HG03280 (cell line): ENCODE measurements around the gene FBXO3.
"Not testable (repeated sequence)": the region's sequence is repeated elsewhere in the genome, so short reads cannot be mapped to it uniquely, and the experiment has no call there.

ENCODE experiments used
- ATAC-seq: cut with Tn5 transposase; IDR thresholded peaks from one replicate; pipeline ENCODE4 v1.9.1; 2021; ENCODE audit warnings: mild to moderate bottlenecking, moderate library complexity; ENCODE audit not compliant: unreplicated experiment

The FBXO3 gene, protein sequence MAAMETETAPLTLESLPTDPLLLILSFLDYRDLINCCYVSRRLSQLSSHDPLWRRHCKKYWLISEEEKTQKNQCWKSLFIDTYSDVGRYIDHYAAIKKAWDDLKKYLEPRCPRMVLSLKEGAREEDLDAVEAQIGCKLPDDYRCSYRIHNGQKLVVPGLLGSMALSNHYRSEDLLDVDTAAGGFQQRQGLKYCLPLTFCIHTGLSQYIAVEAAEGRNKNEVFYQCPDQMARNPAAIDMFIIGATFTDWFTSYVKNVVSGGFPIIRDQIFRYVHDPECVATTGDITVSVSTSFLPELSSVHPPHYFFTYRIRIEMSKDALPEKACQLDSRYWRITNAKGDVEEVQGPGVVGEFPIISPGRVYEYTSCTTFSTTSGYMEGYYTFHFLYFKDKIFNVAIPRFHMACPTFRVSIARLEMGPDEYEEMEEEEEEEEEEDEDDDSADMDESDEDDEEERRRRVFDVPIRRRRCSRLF

DNA sequence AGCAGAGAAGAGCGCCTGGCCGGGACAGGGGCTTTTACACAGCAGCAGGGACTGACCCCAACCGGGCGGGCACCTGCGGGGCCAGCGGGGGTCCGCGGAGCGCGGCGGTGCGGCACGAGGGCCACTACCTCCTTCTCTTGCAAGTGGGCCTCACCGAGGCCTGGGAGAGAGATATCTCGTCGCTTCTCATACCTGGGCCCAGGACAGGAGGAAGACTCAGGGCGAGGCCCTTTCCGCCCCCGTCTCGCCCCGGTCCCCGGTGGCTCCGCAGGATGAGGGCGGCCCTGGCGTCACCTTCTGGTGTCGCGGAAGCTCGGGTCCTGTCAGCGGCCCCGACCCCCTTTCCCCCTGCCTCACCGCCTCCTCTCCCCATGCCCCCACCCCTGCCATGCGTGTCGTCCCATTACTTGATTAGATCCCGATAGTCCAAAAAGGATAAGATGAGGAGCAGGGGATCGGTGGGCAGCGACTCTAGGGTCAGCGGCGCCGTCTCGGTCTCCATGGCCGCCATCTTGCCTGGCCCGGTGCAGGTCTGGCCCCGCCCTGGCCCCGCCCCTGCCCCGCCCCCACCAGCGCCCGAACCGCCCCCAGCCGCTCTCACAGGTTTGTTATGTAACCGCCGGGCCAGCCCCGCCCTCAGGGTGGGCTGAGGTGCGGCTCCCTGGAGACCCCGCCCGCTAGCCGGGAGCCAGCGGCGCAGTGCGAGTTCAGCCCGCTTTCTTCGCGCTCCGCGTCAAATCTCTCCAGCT lies at the start of gene FBXO3:
Gene FBXO3 (minus strand): TSS at position 534 of the 749 bp plus-strand sequence. CDS start 23 bp downstream, at position 511.
- ATAC-seq, result peak; percentile 69

DNA sequence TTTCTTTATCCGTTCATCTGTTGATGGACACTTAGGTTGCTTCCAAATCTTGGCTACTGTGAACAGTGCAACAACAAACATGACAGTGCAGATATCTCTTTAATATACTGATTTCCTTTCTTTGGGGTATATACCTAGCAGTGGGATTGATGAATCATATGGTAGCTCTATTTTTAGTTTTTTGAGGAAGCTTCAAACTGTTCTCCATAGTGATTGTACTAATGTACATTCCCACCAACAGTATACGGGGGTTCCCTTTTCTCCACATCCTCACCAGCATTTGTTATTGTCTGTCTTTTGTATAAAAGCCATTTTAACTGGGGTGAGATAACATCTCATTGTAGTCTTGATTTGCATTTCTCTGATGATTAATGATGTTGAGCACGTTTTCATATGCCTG lies 48.7 kb upstream of the FBXO3 start:
- ATAC-seq, result not testable (repeated sequence)

DNA sequence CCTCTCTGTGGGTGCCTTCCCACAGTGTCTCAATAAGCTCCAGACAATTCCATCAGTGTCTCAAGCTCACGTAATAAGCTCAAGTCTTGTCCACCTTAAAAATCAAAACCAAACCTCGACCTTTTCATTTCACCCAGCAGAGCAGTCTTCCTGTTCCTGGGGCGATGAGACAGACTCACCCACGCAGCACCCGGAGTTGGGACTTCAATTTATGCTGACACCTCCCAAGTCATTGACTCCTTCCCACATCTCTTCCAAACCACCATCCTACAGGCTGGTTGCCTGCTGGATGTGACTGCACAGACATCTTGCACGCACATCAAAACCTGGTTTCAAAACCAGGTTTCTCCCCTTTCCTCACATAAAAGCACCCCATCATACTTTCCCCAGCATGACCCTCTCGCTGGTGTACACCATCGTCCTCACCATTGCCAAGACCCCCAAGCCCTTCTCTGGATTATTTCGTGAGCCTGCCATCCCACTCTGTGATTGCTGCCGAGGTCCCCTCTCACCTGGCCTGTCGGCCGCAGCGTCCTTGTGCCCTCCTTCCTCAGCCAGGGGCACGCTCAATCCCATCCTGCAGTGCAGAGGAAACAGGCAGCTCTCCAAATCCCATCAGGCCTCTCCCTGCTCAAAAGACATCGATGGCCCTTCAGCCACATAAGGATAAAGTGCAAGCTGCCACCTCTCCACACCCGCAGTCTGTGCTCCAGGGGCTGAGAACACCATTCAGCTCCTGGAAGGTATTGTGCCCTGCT lies 45.1 kb upstream of the FBXO3 start:
- ATAC-seq, result no peak

DNA sequence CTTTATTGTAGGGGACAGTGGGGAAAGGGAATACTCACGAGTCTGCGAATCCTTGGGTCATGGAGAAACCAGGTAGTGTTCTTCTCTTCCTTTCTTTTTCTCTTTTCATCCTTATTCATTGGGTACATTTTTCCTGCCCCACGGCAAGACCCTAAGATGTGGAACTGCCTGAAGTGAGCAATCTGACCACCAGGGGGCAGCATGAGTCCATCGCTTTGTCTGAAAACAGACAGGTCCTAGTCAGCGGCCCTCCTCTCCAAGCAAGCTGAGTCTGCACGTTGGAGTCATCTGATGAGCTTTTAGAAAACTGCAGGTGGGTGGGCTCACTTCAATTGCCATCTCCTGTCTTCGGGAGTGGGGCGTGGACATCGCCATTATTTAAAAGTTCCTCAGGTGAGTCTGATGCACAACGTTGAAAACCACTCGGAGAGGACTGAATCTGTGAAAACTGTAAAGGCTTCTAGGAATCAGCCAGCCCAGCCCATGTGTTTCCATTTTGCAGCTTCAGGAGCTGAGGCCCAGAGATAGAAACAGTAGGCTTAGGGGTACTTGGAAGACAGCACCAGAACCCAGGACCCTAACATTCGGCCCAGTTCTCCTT lies 34.0 kb upstream of the FBXO3 start:
- peak; percentile 70 for ATAC-seq

DNA sequence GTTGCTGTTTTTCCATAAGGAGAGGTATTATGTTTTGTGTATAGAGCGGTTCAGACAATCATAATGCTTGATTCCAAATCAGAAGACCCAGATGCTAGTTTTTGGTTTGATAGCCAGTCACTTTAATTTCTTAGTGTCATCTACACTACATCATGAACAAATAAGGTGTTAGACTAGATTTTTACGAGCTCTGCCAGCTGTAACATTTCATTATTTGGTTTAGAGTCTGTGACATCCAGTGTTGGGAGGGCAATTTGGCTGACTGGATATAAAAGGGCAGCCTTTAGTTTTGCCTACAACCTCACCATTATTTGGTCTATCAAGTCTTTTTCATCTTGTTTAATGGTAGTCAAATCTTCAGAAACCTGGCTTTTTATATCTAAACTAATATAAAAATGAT lies 30.2 kb upstream of the FBXO3 start:
- ATAC-seq, result no peak

DNA sequence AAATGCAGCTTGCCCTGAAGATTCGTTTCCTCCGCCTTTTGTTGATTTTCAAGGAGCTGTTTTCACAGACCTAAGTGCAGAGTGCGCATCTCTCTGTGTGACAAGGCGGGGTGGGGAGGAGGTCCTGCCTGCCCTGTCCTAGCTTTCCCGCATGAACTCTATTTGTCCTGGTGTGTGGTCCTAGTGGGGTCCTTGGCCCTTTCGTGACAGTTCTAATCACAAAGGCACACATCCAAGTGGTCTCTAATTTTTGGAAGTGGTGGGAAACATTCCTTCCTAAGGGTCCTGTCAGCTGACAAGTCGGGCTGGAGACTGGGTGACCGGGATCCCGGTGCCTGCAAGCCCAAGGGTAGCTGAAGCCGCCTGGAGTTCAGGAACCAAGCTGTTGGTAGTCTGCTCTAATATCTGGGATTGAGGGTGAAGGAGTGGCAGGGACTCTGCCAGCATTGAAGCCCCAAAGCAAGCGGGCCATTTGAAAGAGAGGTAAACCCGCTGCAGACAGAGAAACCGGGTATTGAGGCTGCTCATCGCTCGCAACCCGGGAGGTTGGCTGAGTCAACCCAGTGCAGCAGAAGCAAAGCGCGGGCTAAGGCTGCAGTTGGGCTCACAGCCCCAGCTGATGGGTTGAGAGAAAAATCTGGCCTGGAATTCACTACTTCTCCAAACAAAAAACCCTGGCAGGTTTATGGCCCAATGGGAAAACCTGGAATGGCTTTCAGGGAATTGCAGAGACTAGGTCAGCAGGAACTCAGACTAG lies 28.1 kb upstream of the FBXO3 start:
- no peak for ATAC-seq

DNA sequence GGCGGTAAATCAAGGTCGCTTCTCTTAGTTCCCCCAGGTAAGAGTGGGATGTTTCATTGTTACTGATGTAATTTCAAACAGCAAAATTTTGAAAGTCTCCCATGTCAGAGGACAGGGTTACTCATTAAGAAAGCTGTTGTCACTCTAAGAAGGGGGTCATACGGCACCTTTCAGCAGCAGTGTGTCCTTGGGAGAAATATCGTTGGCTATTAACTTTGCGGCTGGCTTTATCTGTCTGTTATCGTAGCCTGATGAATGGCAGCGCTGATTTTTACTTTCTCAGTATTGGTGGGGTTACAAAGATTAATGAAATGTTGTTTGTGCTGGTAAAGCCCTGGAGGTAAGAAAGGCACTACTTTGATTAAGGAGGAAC lies 27.5 kb upstream of the FBXO3 start:
- ATAC-seq, result no peak

DNA sequence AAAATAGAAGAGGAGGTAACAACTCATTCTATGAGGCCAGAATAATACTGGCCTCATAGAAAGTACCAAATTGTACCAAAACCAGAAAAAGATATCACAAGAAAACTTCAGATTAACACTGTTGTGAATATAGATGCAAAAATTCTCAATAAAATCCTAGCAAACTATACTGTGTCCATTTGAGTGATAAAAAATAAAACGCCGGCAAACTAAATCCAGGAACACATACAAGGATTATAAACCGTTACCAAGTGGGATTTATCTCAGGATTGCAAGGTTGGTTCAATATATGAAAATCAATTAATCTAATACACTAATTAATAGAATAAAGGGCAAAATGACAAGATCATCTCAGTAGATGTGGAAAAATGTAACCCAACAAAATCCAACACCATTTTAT lies 23.6 kb upstream of the FBXO3 start:
- no peak for ATAC-seq

DNA sequence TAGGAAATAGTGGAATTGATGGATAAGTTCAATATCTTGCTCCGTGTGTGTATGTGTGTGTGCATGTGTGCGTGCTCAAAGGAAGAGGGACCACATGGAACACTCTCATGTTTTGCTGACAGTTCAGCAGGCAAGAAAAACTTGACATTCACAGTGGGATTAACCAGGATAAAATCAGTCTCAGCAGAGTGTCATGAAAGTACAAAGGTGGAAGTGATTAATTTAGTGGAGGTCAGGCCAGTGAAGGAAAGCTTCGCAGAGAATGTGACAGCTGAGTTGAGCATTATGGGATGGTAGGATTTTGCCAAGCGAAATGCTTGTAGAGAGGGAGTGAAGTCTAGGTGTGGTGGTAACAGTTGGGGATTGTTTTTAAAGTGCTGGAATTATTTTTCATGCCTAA lies 15.7 kb upstream of the FBXO3 start:
- ATAC-seq, result no peak

DNA sequence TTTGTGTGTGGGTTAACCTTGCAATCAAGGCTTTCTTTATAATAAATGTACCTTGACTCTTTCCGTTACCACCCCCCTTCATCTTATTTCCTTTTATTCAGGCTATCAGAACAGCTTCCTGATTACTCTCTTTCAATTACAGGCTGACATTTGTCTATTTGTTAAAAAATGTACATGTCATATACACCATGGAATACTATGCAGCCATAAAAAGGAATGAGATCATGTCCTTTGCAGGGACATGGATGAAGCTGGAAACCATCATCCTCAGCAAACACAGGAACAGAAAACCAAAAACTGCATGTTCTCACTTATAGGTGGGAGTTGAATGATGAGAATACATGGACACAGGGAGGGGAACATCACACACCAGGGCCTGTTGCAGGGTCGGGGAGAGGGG lies 13.8 kb upstream of the FBXO3 start:
- ATAC-seq, result not testable (repeated sequence)

DNA sequence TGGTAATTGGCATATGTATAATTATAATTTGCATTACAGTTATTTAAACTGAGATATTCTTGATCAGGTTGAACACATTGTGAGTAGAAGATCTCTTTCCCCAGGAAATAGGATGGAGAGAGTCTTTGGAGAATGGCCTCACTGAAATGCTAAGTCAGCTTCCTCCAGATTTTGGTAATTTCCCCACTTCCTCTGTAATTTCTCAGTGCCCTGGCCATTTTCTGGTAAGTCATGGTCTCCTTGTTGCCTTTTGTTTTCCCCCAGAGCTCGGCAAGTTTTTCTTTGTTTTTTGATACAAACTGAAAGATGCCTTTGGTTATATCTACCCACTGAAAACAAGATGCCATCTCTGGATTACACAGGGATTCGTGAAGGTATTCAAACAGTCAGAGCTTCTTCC lies 12.8 kb upstream of the FBXO3 start:
- no peak for ATAC-seq

DNA sequence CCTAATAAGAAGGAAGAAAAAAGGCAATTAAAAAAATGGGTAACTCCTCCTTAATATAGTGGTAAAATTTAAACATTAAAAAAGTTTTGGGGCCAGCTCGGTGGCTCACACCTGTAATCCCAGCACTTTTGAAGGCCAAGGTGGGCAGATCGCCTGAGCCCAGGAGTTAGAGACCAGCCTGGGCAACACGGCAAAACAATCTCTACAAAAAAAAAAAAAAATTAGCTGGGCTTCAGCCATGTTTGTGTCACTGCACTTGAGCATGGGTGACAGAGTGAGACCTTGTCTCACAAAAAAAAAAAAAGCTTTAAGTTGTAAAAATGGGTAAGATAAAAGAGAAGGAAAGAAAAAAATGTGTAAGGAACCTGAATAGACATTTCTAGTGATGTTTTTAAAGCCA lies 11.3 kb upstream of the FBXO3 start:
- no peak for ATAC-seq

DNA sequence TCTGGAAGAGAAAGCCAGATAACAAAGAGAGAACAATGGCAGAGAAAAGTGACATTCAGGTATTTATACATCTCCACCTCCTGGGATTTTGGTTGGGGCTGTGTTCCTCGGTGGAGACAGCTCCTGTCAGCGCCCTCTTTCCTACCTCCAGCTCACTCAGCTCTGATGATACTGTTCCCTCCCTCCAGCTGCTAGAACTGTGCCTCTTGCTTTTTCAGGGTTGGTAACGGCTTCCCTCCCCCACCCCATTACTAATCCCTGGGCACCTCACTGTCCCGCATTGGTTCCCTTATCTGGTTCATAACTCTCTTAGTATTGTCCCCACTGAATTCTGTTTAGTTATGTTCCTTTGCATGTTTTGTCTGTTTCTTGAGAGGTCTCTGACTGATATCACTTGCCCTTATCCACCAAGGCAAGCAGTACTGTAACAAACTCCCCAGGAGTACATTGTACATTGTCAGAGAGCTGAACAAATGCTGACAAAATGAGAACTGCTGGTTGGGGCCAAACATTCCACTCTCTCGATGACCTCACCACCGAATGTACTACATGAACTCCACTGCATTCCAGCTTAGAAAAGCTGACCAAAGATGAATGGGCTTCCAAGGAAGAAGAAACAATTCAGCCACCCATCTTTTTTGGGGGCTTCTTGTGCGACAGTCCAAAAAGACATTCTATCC lies 5.7 kb upstream of the FBXO3 start:
- no peak for ATAC-seq

DNA sequence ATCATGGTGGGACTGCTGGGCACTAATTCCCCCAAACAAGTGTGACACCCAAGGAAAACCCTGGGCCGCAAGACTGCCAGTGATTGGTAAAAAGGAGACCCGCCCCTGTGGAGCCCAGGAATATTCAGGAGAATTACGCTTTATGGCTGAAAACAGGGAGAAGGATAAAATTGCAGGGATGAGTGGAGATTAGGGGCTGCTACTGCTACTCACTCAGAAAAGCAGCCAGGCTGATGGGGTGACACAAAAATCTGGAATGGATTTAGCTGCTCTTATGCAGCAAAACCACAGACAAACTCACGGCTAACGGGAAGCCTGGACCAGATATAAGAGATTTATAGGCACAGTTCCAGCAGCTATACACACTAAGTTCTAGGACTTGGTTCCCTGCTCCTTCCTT lies 4.4 kb upstream of the FBXO3 start:
- ATAC-seq, result no peak

DNA sequence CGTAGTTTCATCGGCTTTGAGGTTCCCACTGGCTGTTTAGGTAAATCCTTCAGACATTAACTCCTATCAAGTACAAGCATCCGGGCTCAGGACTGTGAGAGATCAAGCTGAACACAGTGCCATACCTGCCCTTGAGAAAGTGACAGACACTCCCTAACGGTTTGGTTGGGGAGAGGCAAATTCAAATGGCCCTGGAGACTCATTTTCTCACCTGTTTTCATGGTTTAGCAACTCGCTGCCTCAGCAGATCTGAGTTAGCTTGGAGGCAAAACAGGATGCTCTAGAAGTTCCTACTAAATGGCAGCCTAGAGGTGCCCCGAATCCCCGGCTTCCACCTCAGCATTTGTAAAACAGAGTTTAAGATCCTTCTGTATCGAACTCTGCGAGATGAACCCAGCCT lies 3.6 kb upstream of the FBXO3 start:
- ATAC-seq, result no peak

DNA sequence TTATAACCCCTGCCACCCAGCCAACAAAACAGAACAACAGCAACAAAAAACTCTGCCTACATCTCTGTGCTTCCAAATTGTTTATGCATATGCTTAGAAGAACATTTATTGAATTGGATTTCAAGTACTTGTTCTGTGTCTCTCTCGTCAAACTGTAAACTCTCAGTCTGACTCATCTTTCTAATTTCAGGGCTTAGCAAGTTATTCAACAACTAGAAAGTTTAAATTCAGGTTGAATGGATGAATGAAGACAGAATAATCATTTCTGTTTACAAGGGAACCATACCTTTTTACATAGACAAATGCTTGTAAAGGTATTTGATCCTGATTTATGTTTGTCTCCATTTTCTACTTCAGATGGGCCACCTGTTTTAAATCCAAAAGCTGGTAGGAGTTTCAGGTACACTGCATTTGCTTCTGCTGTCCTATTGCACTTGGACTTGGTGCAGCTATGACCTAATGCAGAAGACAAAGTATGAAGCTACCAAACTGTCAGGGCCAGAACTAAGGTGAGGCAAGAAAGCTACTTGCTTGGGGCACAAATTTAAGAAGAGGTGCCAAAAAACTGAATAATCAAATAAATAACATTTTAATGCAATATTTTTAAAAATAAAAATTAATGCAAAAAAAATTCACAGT lies 1.6 kb upstream of the FBXO3 start:
- ATAC-seq, result no peak

DNA sequence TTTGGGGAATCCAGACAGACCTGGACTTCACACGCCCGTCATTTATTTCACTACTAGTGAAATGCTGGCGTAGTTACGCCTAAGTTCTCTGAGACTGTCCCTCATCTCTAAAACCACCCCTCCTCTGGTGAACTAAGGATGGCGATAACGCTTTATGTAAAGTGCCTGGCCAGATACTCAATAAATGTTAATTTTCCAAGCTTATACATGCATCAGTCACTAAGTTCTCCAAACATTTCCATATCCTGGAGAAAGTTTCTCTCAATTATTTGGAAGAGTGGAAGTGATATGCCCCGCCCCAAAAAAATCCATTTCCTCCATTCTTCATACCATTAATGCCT lies 1.1 kb upstream of the FBXO3 start:
- ATAC-seq, result no peak

DNA sequence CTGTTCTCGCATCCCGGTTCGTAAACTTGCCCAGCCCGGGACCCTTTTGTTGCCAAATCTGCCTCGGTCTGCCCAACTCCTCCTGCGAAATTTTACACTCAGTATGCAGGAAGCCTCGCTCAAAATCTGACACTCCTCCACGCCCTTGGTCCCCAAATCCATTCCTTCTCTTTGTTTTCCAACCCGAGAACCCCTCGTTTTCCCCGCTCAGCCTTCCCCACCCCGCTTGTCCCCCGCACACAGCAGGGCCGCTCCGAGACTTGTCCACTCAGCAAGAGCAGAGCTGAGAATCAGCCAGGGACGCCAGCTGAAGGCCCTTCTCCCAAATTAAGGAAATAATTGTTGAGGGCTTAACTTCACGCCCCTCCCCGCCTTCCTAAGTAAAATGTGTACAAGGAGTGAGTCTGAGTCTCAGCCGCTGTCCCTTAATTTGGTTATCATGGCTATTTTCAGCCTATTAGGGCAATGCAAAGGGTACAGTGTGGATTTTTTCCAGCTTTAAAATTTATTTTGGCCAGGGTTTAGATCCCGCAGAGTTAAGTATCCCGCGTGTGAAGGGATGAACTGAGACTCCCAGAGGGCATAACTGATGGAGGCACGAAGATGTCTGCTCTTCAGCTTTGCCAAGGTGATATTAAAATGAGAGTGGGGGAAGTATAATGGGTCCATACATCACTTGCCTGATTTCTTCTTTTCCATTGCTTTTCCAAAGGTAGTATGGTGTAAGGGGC lies 581 bp upstream of the FBXO3 start:
- ATAC-seq, result no peak
